Measurements from ENCODE around the gene P4HA2. TPM values are rescaled to one million over a fixed set of nuclear protein-coding genes. Genes with fewer than 3 reads are reported as not detected.

The P4HA2 gene
- total RNA-seq, 4 donors from 2014 or later = 21.5 to 81.4 (median 51.2) TPM

- Histone ChIP-seq H3K9me3 (no peaks in the 10 kb centered on the region), H3K4me3 (no peak overlapping the region), H3K36me3 (no peaks in the 10 kb centered on the region), H3K27me3 (no peaks in the 10 kb centered on the region), H3K4me1 (peaks cover 0 to 4% (median 2%) of the 10 kb centered on the region in 4 donors), H3K27ac (no peak overlapping the region)
- no peak for TF ChIP-seq POLR2A (IDR thresholded peaks at IDR 0.05)
- TF ChIP-seq CTCF (IDR thresholded peaks at IDR 0.05) = no peak
- DNase-seq = peak in 2 of 3 donors; percentile 2 to 6
Observed at GRCh38 chr5:132233081-132233480, 5.4 kb upstream of the P4HA2 start.

GRCh38 chr5:132232465-132232864, 4.8 kb upstream of the P4HA2 start:
- no peaks in the 10 kb centered on the region for H3K9me3 ChIP-seq
- no peaks in the 10 kb centered on the region for H3K27me3 ChIP-seq
- H3K4me3 ChIP-seq = no peak overlapping the region
- TF ChIP-seq CTCF (IDR thresholded peaks at IDR 0.05) = no peak
- no peak for TF ChIP-seq POLR2A (IDR thresholded peaks at IDR 0.05)
- no peak overlapping the region for H3K27ac ChIP-seq
- peaks cover 0 to 6% (median 5%) of the 10 kb centered on the region in 4 donors for H3K4me1 ChIP-seq
- peak in 2 of 3 donors; percentile 3 to 10 for DNase-seq
- no peaks in the 10 kb centered on the region for H3K36me3 ChIP-seq

GRCh38 chr5:132230871-132231270, 3.2 kb upstream of the P4HA2 start:
- H3K9me3 ChIP-seq = no peaks in the 10 kb centered on the region
- TF ChIP-seq CTCF (IDR thresholded peaks at IDR 0.05) (no peak), POLR2A (IDR thresholded peaks at IDR 0.05) (no peak)
- peak in 1 of 3 donors; percentile 15 for DNase-seq
- H3K27ac ChIP-seq = no peak overlapping the region
- no peaks in the 10 kb centered on the region for H3K36me3 ChIP-seq
- H3K4me1 ChIP-seq = peaks cover 3 to 18% (median 8%) of the 10 kb centered on the region in 4 donors
- no peak overlapping the region for H3K4me3 ChIP-seq
- H3K27me3 ChIP-seq = no peaks in the 10 kb centered on the region

- peak; percentile 4 to 21 (median 10) for DNase-seq
- Histone ChIP-seq H3K9me3 (no peaks in the 10 kb centered on the region), H3K4me3 (no peak overlapping the region), H3K27ac (no peak overlapping the region), H3K27me3 (no peaks in the 10 kb centered on the region), H3K36me3 (no peaks in the 10 kb centered on the region), H3K4me1 (peaks cover 3 to 35% (median 8%) of the 10 kb centered on the region in 4 donors)
- TF ChIP-seq POLR2A (IDR thresholded peaks at IDR 0.05) = no peak
- no peak for TF ChIP-seq CTCF (IDR thresholded peaks at IDR 0.05)
Observed at GRCh38 chr5:132229236-132229635, 1.6 kb upstream of the P4HA2 start.

GRCh38 chr5:132228241-132229035, 785 bp upstream of the P4HA2 start:
- TF ChIP-seq CTCF (IDR thresholded peaks at IDR 0.05) = no peak
- peak; percentile 11 to 46 (median 40) for DNase-seq
- no peaks in the 10 kb centered on the region for H3K27me3 ChIP-seq
- no peaks in the 10 kb centered on the region for H3K36me3 ChIP-seq
- H3K4me1 ChIP-seq = peaks cover 3 to 39% (median 10%) of the 10 kb centered on the region in 4 donors
- H3K9me3 ChIP-seq = no peaks in the 10 kb centered on the region
- H3K4me3 ChIP-seq = peak overlapping the region; percentile 71 to 84 (median 76)
- H3K27ac ChIP-seq = peak overlapping the region; percentile 73 to 95 (median 92)

Measured in Peyer's patch (tissue), 4 donors.